K562 (cell line): ENCODE data around the gene PPM1F. TPM values are rescaled to one million over a fixed set of nuclear protein-coding genes. Genes with fewer than 3 reads are reported as not detected.

Source experiments
- ATAC-seq: fragments of 200-7000 bp; cut with Tn5 transposase; 3 replicates; pipeline ENCODE4 v1.9.1; 2020; ENCODE audit warnings: moderate library complexity
- BruUV-seq: library from RNA; stranded (reverse); fragments of 400-500 nt; replicated peaks from 2 replicates; lab custom pipeline; 2021; lab: Mats Ljungman, UMichigan
- CTCF ChIA-PET: fragments of 300-600 bp; formaldehyde crosslinking; extraction: SDS; loops from one replicate; lab custom pipeline; 2021; ENCODE audit warnings: low intra/inter-chr PET ratio; lab: Yijun Ruan, JAX
- POLR2A ChIA-PET: fragments of 300-600, 350-650 bp; sonication (Branson Sonifier 250); formaldehyde crosslinking; extraction: SDS; loops from one replicate; lab custom pipeline; 2021; ENCODE audit warnings: antibody characterized with exemption, inconsistent platforms; lab: Yijun Ruan, JAX
- DNase-seq, 4 experiments: peaks; one replicate each; pipeline versions ENCODE4 v3.0.0 to v3.0.0-alpha.2; 2011 to 2018; ENCODE audit warnings: low spot score in 3 of 4, mixed read lengths in 3 of 4; ENCODE audit errors: extremely low read depth in 1 of 4
- FAIRE-seq: peaks from 2 replicates; lab custom pipeline; 2011; peaks lifted over from hg19 to GRCh38; lab: Jason Lieb, UNC
- H2AFZ ChIP-seq: 2 replicates; pipeline ENCODE4 v1.6.0; 2011; ENCODE audit warnings: low read depth, low read length, control low read depth, inconsistent platforms
- H3K27ac ChIP-seq: fragments of 200-600 bp; 3 replicates; pipeline ENCODE4 v1.8.0; 2011; ENCODE audit warnings: low read depth, mild to moderate bottlenecking, control low read depth, inconsistent platforms, low read length, moderate library complexity, mixed read lengths; ENCODE audit errors: extremely low read depth
- H3K27me3 ChIP-seq, 2 experiments: fragments of 300-600 bp in 1 of 2; 2 replicates in 1 of 2; 3 replicates in 1 of 2; pipeline versions ENCODE4 v1.6.0 to v1.8.0; 2011; ENCODE audit warnings: inconsistent platforms in 2 of 2, low read length in 2 of 2, mild to moderate bottlenecking in 1 of 2, mixed read lengths in 1 of 2, moderate library complexity in 1 of 2; ENCODE audit not compliant: control insufficient read depth in 2 of 2, insufficient read depth in 2 of 2
- H3K36me3 ChIP-seq: fragments of 300-600 bp; 3 replicates; pipeline ENCODE4 v1.8.0; 2011; ENCODE audit warnings: mild to moderate bottlenecking, low read length, inconsistent platforms; ENCODE audit not compliant: control insufficient read depth, insufficient read depth
- H3K4me1 ChIP-seq, 2 experiments: fragments of 200-600 bp in 1 of 2; replicated peaks in 1 of 2; 2 replicates in 1 of 2; 3 replicates in 1 of 2; pipeline versions ENCODE4 v1.5.1 to v1.8.0; 2011; ENCODE audit warnings: inconsistent platforms in 2 of 2, low read length in 2 of 2, mild to moderate bottlenecking in 1 of 2, mixed read lengths in 1 of 2, moderate library complexity in 1 of 2; ENCODE audit not compliant: control insufficient read depth in 2 of 2, insufficient read depth in 2 of 2
- H3K4me2 ChIP-seq: 2 replicates; pipeline ENCODE4 v1.6.1; 2011; ENCODE audit warnings: low read length, control low read depth, inconsistent platforms, mixed read lengths; ENCODE audit not compliant: insufficient read depth
- H3K4me3 ChIP-seq: fragments of 200-600 bp; sonication (generic), shearing (Covaris generic); 2 replicates; pipeline ENCODE4 v1.5.1; 2016; ENCODE audit warnings: control low read depth, inconsistent platforms
- H3K79me2 ChIP-seq: fragments of 200-600 bp; 3 replicates; pipeline ENCODE4 v1.8.0; 2011; ENCODE audit warnings: low read length, inconsistent platforms; ENCODE audit not compliant: control insufficient read depth, insufficient read depth
- H3K9ac ChIP-seq, 2 experiments: 2 replicates each; pipeline versions ENCODE4 v1.6.0 to v1.6.1; 2011; ENCODE audit warnings: low read depth in 2 of 2, low read length in 2 of 2, control low read depth in 1 of 2, inconsistent platforms in 1 of 2, mild to moderate bottlenecking in 1 of 2, mixed read lengths in 1 of 2; ENCODE audit not compliant: insufficient read depth in 1 of 2
- H3K9me1 ChIP-seq: one replicate; pipeline ENCODE4 v1.6.0; 2011; ENCODE audit warnings: inconsistent platforms, mild to moderate bottlenecking, low read length, moderate library complexity; ENCODE audit not compliant: control insufficient read depth, insufficient read depth
- H3K9me3 ChIP-seq: replicated peaks from 2 replicates; pipeline ENCODE4 v1.5.1; 2011; ENCODE audit warnings: low read depth, low read length, inconsistent platforms; ENCODE audit not compliant: control insufficient read depth, insufficient read depth
- H4K20me1 ChIP-seq: replicated peaks from 2 replicates; pipeline ENCODE4 v1.6.1; 2011; ENCODE audit warnings: low read length, inconsistent platforms, mixed read lengths; ENCODE audit not compliant: control insufficient read depth, insufficient read depth
- ATF1 ChIP-seq, 2 experiments: fragments of 450-650 bp in 1 of 2; IDR thresholded peaks; 2 replicates each; pipeline ENCODE4 v1.6.1; 2016; ENCODE audit warnings: missing compliant biosample characterization in 1 of 2, missing genetic modification characterization in 1 of 2
- ATF6 ChIP-seq: sonication (generic); formaldehyde crosslinking; IDR thresholded peaks from 2 replicates; pipeline ENCODE4 v1.4.0; 2020; ENCODE audit warnings: mild to moderate bottlenecking, missing genetic modification reagents
- BRCA1 ChIP-seq, 2 experiments: fragments of 450-650 bp in 1 of 2; sonication (generic) in 1 of 2; formaldehyde crosslinking in 1 of 2; IDR thresholded peaks; 2 replicates each; pipeline versions ENCODE4 v1.5.0 to v1.6.1; 2017 to 2020; ENCODE audit warnings: mild to moderate bottlenecking in 1 of 2, missing genetic modification reagents in 1 of 2
- CAMTA2 ChIP-seq: fragments of 250-450 bp; sonication (Bioruptor Pico); conservative IDR thresholded peaks from 2 replicates; pipeline ENCODE4 v1.5.1; 2022
- MCM3 ChIP-seq: fragments of 450-650 bp; IDR thresholded peaks from 2 replicates; pipeline ENCODE4 v1.6.1; 2016
- NFE2L1 ChIP-seq: fragments of 450-650 bp; IDR thresholded peaks from 2 replicates; pipeline ENCODE4 v1.6.1; 2016; ENCODE audit warnings: missing genetic modification characterization, low read depth, mild to moderate bottlenecking, missing compliant biosample characterization, moderate library complexity, borderline replicate concordance
- NFRKB ChIP-seq: fragments of 450-650 bp; IDR thresholded peaks from 2 replicates; pipeline ENCODE4 v1.6.1; 2016; ENCODE audit warnings: low read depth
- RBM25 ChIP-seq: fragments of 200-400 bp; formaldehyde crosslinking; IDR thresholded peaks from 2 replicates; pipeline ENCODE4 v1.6.1; 2018; ENCODE audit warnings: low read length, low read depth, moderate library complexity; ENCODE audit not compliant: severe bottlenecking
- RFX5 ChIP-seq: IDR thresholded peaks from 2 replicates; pipeline ENCODE4 v1.6.1; 2011; ENCODE audit warnings: low read depth, mild to moderate bottlenecking, improper control_type of control experiment, low read length
- ZNF239 ChIP-seq: fragments of 250-450 bp; sonication (Bioruptor Pico); IDR thresholded peaks from 2 replicates; pipeline ENCODE4 v1.4.0; 2020; ENCODE audit warnings: mild to moderate bottlenecking
- ZNF778 ChIP-seq: fragments of 450-650 bp; formaldehyde crosslinking; IDR thresholded peaks from 2 replicates; pipeline ENCODE4 v1.4.0; 2020; ENCODE audit warnings: mild to moderate bottlenecking, moderate library complexity
- WGBS: fragments of 100-300 bp; shearing (Covaris generic); methylation state at CpG from one replicate; pipeline ENCODE4 v1.1.6; 2016; ENCODE audit warnings: low coverage, mixed read lengths; ENCODE audit not compliant: insufficient coverage; ENCODE audit errors: missing lambda C conversion rate; 5-methylcytosine and 5-hydroxymethylcytosine counted together
- in situ Hi-C: fragments of 300-500 bp; cut with MboI; formaldehyde crosslinking; loops from 4 replicates; pipeline ENCODE4 v1.15.0; 2018; ENCODE audit warnings: inconsistent platforms, mixed read lengths
- intact Hi-C: fragments of 100-400 bp; cut with micrococcal nuclease; formaldehyde crosslinking; loops from 2 replicates; pipeline ENCODE4 v1.14.2; 2022
- polyA plus RNA-seq, 8 experiments: library from polyadenylated mRNA; depleted of rRNA in 4 of 8; stranded (reverse) in 5 of 8; unstranded in 3 of 8; fragments of >200 nt; fragmentation: Nextera tagmentation in 2 of 8; fragmentation: Illumina TruSeq in 1 of 8; extraction: Ambion mirVana in 2 of 8; extraction: Trizol in 1 of 8; gene quantifications; 2 replicates each; pipeline versions ENCODE4 v1.2.1 to v1.2.3, GENCODE V29; 2011 to 2014; ENCODE audit warnings: inconsistent platforms in 1 of 8, missing spikeins in 1 of 8
- total RNA-seq, 7 experiments: library from RNA; depleted of rRNA in 6 of 7; stranded (reverse); fragments of >200 nt in 6 of 7; fragmentation: Illumina TruSeq in 2 of 7; extraction: Trizol in 2 of 7; gene quantifications; 2 replicates each; pipeline versions ENCODE4 v1.2.1 to v1.2.3, GENCODE V29; 2011 to 2021; ENCODE audit warnings: low replicate concordance in 1 of 7

Gene PPM1F
- total and polyA plus RNA-seq, 9 of the 15 experiments (the other 6 are each of a cell fraction or from before 2014, with no cell fraction given), result 2.1 to 159 (median 64.0) TPM

DNA sequence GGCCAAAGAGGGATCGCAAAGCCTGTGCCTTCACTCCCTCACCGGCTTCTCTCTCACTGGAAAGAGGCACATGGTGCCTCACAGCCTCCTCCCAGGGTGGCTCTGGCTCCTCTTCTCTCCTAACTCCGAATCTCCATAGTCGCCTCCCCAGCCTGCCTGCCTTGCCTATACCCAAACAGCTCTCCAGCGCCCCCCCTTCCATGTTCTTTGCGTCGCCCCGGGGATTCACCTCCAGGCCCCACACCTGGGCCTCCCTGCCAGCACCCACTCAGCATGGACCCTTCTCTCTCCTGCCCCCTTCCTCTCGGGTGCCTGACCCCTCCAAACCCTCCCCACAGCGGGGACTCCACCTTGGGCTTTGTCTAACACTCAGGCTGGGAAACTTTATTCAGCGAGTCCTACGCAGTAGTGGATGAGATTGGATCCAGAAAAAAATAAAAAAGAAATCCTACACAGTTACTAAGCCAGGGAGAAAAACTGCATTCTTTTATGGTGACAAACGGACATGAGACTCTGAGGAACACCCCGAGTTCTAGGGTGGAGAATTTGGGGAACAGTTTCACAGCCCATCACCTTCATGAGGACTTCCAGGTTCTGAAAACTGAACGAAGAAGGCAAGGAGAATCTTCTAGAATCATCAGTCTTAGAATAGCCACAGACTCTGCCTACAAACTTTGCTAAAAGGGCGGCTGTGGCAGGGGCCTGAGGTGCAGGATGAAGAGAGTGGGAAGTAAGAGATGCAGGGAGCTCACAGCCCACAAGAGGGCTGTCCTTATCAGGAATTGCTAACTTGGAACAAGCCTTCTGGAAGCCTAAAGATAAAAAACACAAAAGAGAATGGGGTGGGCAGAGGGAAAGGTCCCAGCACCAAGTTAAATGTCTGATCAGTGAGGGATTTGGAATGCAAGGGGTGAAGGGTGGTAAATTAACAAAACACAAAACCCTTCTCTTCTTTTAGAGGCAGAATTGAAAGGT, 5.3 kb downstream of the PPM1F start:
- ChIA-PET CTCF (interaction anchor here (0.6 to 3.5 kb wide), 8 partner anchors 10 to 254 kb away, joined by 3 to 44 read pairs (median 4); no protein-coding TSS in a partner anchor), POLR2A (interaction anchor here (0.5 to 42.4 kb wide), 27 partner anchors 18 to 1493 kb away, joined by 3 to 1041 read pairs (median 3); partner anchors contain the start of gene YPEL1)
- H3K4me3 ChIP-seq, result no peak overlapping the region; the same call in 1 of the 2 replicates
- in situ Hi-C loops, result loop anchor here (5.0 to 25.0 kb wide), 4 partner anchors 235 to 810 kb away; partner anchors contain the start of gene HIC2
- H3K79me2 ChIP-seq, result peaks cover 43% of the 10 kb centered on the region
- H3K9ac ChIP-seq, result peak overlapping the region; percentile 44 to 74
- BruUV-seq, result no TSS peak
- H4K20me1 ChIP-seq, result peaks cover 18% of the 10 kb centered on the region; the same call in 1 of the 2 replicates
- peaks cover 52% of the 10 kb centered on the region for H3K36me3 ChIP-seq
- peak; percentile 98 to 100 (median 100) for DNase-seq
- peak; percentile 97 for FAIRE-seq
- H3K9me1 ChIP-seq, result peaks cover 18% of the 10 kb centered on the region
- intact Hi-C loops, result no loop called here
- ATAC-seq, result peak; percentile 84
- H3K9me3 ChIP-seq, result peaks cover 2% of the 10 kb centered on the region; the same call in 1 of the 2 replicates
- peak overlapping the region; percentile 52 for H3K27ac ChIP-seq
- WGBS, result 41% methylated on average over 16 of the region's 16 CpGs
- peak overlapping the region; percentile 67 for H3K4me2 ChIP-seq
- peak overlapping the region; percentile 74 for H2AFZ ChIP-seq
- no peaks in the 10 kb centered on the region for H3K27me3 ChIP-seq
- peaks cover 35 to 67% of the 10 kb centered on the region in 2 experiments for H3K4me1 ChIP-seq
- TF ChIP-seq ATF6 (CRISPR knock-in tag) (no peak), ATF1 (CRISPR knock-in tag; IDR thresholded peaks at IDR 0.05) (no peak), ATF1 (tag; IDR thresholded peaks at IDR 0.05) (no peak), MCM3 (no peak), ZNF778 (CRISPR knock-in tag) (no peak), NFRKB (no peak), ZNF239 (no peak), RFX5 (peak; percentile 54; the same call in 1 of the 2 replicates), BRCA1 (IDR thresholded peaks at IDR 0.05) (no peak), BRCA1 (CRISPR knock-in tag; IDR thresholded peaks at IDR 0.05) (no peak), CAMTA2 (CRISPR knock-in tag) (no peak), RBM25 (no peak), NFE2L1 (tag) (no peak)
